ENCODE data around the gene NAGA. TPM values are rescaled to one million over a fixed set of nuclear protein-coding genes. Genes with fewer than 3 reads are reported as not detected.
A peak's percentile ranks its signal among the peaks of the same experiment; 100 is the strongest.
"Not testable (repeated sequence)": the region's sequence is repeated elsewhere in the genome, so short reads cannot be mapped to it uniquely, and the experiment has no call there.

The NAGA gene
- total RNA-seq, 4 donors from 2014 or later: 9.5 to 44.0 (median 28.8) TPM

GRCh38 chr22:42111798-42112197 is 41.2 kb upstream of the NAGA start:
- intact Hi-C loops (cut with DNase I; ENCODE audit: low total_unique reads): no loop called here
- Histone ChIP-seq H3K9me3 (peaks cover 0 to 4% of the 10 kb centered on the region in 2 donors), H3K27ac (no peak overlapping the region), H3K27me3 (no peaks in the 10 kb centered on the region), H3K4me3 (no peak overlapping the region), H3K36me3 (no peaks in the 10 kb centered on the region), H3K4me1 (no peaks in the 10 kb centered on the region)
- DNase-seq: no peak
- TF ChIP-seq POLR2A (IDR thresholded peaks at IDR 0.05): no peak
- no peak for TF ChIP-seq CTCF (IDR thresholded peaks at IDR 0.05)

GRCh38 chr22:42108848-42109247 is 38.2 kb upstream of the NAGA start:
- Histone ChIP-seq H3K27ac (no peak overlapping the region), H3K4me3 (no peak overlapping the region), H3K36me3 (no peaks in the 10 kb centered on the region), H3K27me3 (no peaks in the 10 kb centered on the region), H3K9me3 (peaks cover 0 to 5% of the 10 kb centered on the region in 2 donors), H3K4me1 (no peaks in the 10 kb centered on the region)
- TF ChIP-seq CTCF (IDR thresholded peaks at IDR 0.05) (no peak), POLR2A (IDR thresholded peaks at IDR 0.05) (no peak)
- intact Hi-C loops (cut with DNase I; ENCODE audit: low total_unique reads): no loop called here
- no peak for DNase-seq

- not testable (repeated sequence) for H3K27ac ChIP-seq, H3K36me3 ChIP-seq
- H3K9me3 ChIP-seq: peaks cover 0 to 19% of the 10 kb centered on the region in 2 donors
Observed at GRCh38 chr22:42104332-42104860, 33.8 kb upstream of the NAGA start.

GRCh38 chr22:42101199-42101598 is 30.6 kb upstream of the NAGA start:
- H3K27ac ChIP-seq: no peak overlapping the region
- H3K36me3 ChIP-seq: no peaks in the 10 kb centered on the region
- H3K27me3 ChIP-seq: no peaks in the 10 kb centered on the region
- H3K9me3 ChIP-seq: peaks cover 0 to 19% of the 10 kb centered on the region in 2 donors
- no peaks in the 10 kb centered on the region for H3K4me1 ChIP-seq
- no peak for TF ChIP-seq POLR2A (IDR thresholded peaks at IDR 0.05)
- TF ChIP-seq CTCF (IDR thresholded peaks at IDR 0.05): no peak
- no peak overlapping the region for H3K4me3 ChIP-seq
- intact Hi-C loops (cut with DNase I; ENCODE audit: low total_unique reads): no loop called here
- no peak for DNase-seq

More at GRCh38 chr22:42104332-42104860, 33.8 kb upstream of the NAGA start:
- H3K27me3 ChIP-seq; H3K4me1 ChIP-seq; DNase-seq; intact Hi-C loops (cut with DNase I; ENCODE audit: low total_unique reads); H3K4me3 ChIP-seq: not testable (repeated sequence)

GRCh38 chr22:42091455-42091782 is 20.8 kb upstream of the NAGA start:
- Histone ChIP-seq H3K9me3 (no peaks in the 10 kb centered on the region), H3K27ac (peak overlapping the region; percentile 90 to 91), H3K4me1 (peaks cover 4 to 5% of the 10 kb centered on the region in 2 donors), H3K36me3 (no peaks in the 10 kb centered on the region), H3K4me3 (peak overlapping the region; percentile 84 to 92), H3K27me3 (no peaks in the 10 kb centered on the region)
- intact Hi-C loops (cut with DNase I; ENCODE audit: low total_unique reads): loop anchor here (5.0 kb wide), 1 partner anchor 341 kb away; the partner anchor contains the start of gene NFAM1
- no peak for TF ChIP-seq POLR2A (IDR thresholded peaks at IDR 0.05)
- no peak for TF ChIP-seq CTCF (IDR thresholded peaks at IDR 0.05)
- no peak for DNase-seq
